K562 (cell line): Measurements from ENCODE around the gene HAUS1. TPM values are rescaled to one million over a fixed set of nuclear protein-coding genes. Genes with fewer than 3 reads are reported as not detected.

Experiments used
- GATAD2A ChIP-seq: fragments of 450-650 bp; IDR thresholded peaks from 2 replicates; pipeline ENCODE4 v1.6.1; 2017
- HMGN3 ChIP-seq: IDR thresholded peaks from 2 replicates; pipeline ENCODE4 v1.6.1; 2011; ENCODE audit warnings: borderline replicate concordance, low read depth, mild to moderate bottlenecking, mixed read lengths, low read length; ENCODE audit not compliant: insufficient read length; ENCODE audit errors: extremely low read depth
- IRF2 ChIP-seq: sonication (generic); formaldehyde crosslinking; IDR thresholded peaks from 2 replicates; pipeline ENCODE4 v1.8.1; 2022; ENCODE audit warnings: mild to moderate bottlenecking, missing genetic modification reagents
- KAT2B ChIP-seq: IDR thresholded peaks from one replicate; pipeline ENCODE4 v1.6.1; 2012; ENCODE audit warnings: low read depth, mild to moderate bottlenecking, control low read depth, inconsistent platforms, low read length, moderate library complexity
- KDM2B ChIP-seq: fragments of 250-450 bp; sonication (Bioruptor Pico); IDR thresholded peaks from 2 replicates; pipeline ENCODE4 v1.8.0; 2021; ENCODE audit warnings: mild to moderate bottlenecking, moderate library complexity
- PHF20 ChIP-seq: fragments of 450-650 bp; IDR thresholded peaks from 2 replicates; pipeline ENCODE4 v1.6.1; 2018; ENCODE audit not compliant: partially characterized antibody
- PML ChIP-seq: IDR thresholded peaks from 2 replicates; pipeline ENCODE4 v1.6.1; 2012; ENCODE audit warnings: low read length, inconsistent platforms
- RAD51 ChIP-seq: fragments of 450-650 bp; IDR thresholded peaks from 2 replicates; pipeline ENCODE4 v1.7.1; 2016; ENCODE audit warnings: low read depth, mild to moderate bottlenecking, borderline replicate concordance
- RBFOX2 ChIP-seq: fragments of 200-400 bp; formaldehyde crosslinking; IDR thresholded peaks from 2 replicates; pipeline ENCODE4 v1.6.1; 2017; ENCODE audit warnings: low read depth, mild to moderate bottlenecking, low read length, moderate library complexity
- RBM14 ChIP-seq: fragments of 200-400 bp; formaldehyde crosslinking; IDR thresholded peaks from 2 replicates; pipeline ENCODE4 v1.6.1; 2018; ENCODE audit warnings: low read depth, mild to moderate bottlenecking, low read length, moderate library complexity, borderline replicate concordance; ENCODE audit not compliant: insufficient read depth
- SMARCC2 ChIP-seq: fragments of 450-650 bp; IDR thresholded peaks from 2 replicates; pipeline ENCODE4 v1.6.1; 2017; ENCODE audit warnings: antibody characterized with exemption, moderate library complexity, mild to moderate bottlenecking, low read depth
- SUPT5H ChIP-seq: fragments of 450-650 bp; IDR thresholded peaks from 2 replicates; pipeline ENCODE4 v1.6.1; 2016
- TEAD1 ChIP-seq, 2 experiments: fragments of 450-650 bp in 1 of 2; sonication (generic) in 1 of 2; formaldehyde crosslinking; IDR thresholded peaks; 2 replicates each; pipeline versions ENCODE4 v1.4.0 to v1.8.0; 2020 to 2022; ENCODE audit warnings: mild to moderate bottlenecking in 2 of 2, missing genetic modification reagents in 1 of 2
- TSC22D4 ChIP-seq: fragments of 450-650 bp; IDR thresholded peaks from 2 replicates; pipeline ENCODE4 v1.6.1; 2016; ENCODE audit warnings: missing genetic modification characterization, missing biosample characterization, control low read depth
- U2AF1 ChIP-seq: fragments of 200-400 bp; formaldehyde crosslinking; optimal IDR thresholded peaks from 2 replicates; pipeline ENCODE3; 2017; ENCODE audit warnings: mild to moderate bottlenecking, low read depth, low read length, moderate library complexity
- ZC3H11A ChIP-seq: IDR thresholded peaks from 2 replicates; pipeline ENCODE4 v1.6.1; 2012; ENCODE audit warnings: low read depth, low read length, improper control_type of control experiment
- ZNF668 ChIP-seq: fragments of 250-450 bp; sonication (Bioruptor Pico); IDR thresholded peaks from 2 replicates; pipeline ENCODE4 v1.8.0; 2022; ENCODE audit warnings: mild to moderate bottlenecking, inconsistent platforms
- ZNF764 ChIP-seq: fragments of 250-450 bp; sonication (Bioruptor Pico); IDR thresholded peaks from 2 replicates; pipeline ENCODE4 v1.4.0; 2020; ENCODE audit warnings: low read depth, mild to moderate bottlenecking, moderate library complexity
- polyA plus RNA-seq, 8 experiments: library from polyadenylated mRNA; depleted of rRNA in 4 of 8; stranded (reverse) in 5 of 8; unstranded in 3 of 8; fragments of >200 nt; fragmentation: Nextera tagmentation in 2 of 8; fragmentation: Illumina TruSeq in 1 of 8; extraction: Ambion mirVana in 2 of 8; extraction: Trizol in 1 of 8; gene quantifications; 2 replicates each; pipeline versions ENCODE4 v1.2.1 to v1.2.3, GENCODE V29; 2011 to 2014; ENCODE audit warnings: inconsistent platforms in 1 of 8, missing spikeins in 1 of 8
- total RNA-seq, 7 experiments: library from RNA; depleted of rRNA in 6 of 7; stranded (reverse); fragments of >200 nt in 6 of 7; fragmentation: Illumina TruSeq in 2 of 7; extraction: Trizol in 2 of 7; gene quantifications; 2 replicates each; pipeline versions ENCODE4 v1.2.1 to v1.2.3, GENCODE V29; 2011 to 2021; ENCODE audit warnings: low replicate concordance in 1 of 7
- TF ChIP-seq, protein P1 (sequence below): sonication (generic); formaldehyde crosslinking; IDR thresholded peaks from 2 replicates; pipeline ENCODE4 v1.8.0; 2022; ENCODE audit warnings: missing genetic modification reagents, mild to moderate bottlenecking, borderline replicate concordance
- TF ChIP-seq, protein P2 (sequence below): fragments of 450-650 bp; IDR thresholded peaks from 2 replicates; pipeline ENCODE4 v1.6.1; 2017; ENCODE audit warnings: antibody characterized with exemption
- TF ChIP-seq, protein P3 (sequence below): fragments of 250-450 bp; sonication (Bioruptor Pico); IDR thresholded peaks from 2 replicates; pipeline ENCODE4 v1.4.0; 2020; ENCODE audit warnings: mild to moderate bottlenecking, moderate library complexity, borderline replicate concordance

Gene HAUS1
- total and polyA plus RNA-seq, 9 of the 15 experiments (the other 6 are each of a cell fraction or from before 2014, with no cell fraction given): 45.6 to 135 (median 76.3) TPM

DNA sequence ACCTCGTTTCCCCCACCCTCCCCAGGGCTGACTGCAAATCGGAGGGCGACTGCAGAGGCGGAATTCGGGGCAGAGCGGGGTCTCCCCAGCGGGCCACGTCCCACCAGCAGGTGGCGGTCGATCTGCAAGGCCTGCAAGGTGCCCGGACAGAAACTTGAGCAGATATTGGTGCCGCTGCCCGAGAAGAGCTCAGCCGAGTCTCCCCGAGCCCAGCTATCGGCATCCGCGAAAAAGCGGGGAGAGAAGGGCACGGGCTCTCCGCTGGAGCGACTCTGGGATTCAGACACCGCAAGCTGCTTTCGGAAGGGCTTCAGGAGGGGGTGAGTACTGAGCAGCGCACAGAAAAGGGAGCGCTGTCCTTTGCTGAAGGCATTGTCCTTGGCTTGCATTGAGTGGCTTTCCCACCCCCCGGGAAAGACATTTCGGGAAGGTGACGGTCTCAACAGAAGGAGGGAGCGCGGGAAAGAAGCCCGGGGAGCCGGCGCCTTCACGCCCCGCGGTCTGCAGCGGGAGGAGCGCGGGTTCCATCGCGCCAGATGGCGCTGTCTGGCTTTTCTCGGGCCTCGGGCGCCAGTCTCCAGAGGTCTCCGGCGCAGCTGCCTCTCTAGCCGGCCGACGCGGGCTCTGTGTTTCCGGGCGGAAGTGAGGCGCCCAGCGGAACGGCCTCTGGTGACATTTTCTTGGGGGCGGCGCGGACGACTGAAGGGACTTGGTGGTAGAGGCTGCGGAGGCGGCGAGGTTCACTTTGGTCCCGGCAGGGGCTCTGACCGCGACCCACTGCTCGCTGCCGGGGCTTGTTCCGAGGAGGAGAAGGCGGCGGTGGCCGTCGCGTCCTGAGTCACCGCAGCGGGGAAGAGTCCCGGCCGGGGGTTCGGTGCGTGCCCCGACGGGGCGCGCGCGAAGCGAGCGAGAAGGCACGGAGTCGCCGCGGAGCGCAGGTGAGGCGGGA is 69.5 kb downstream of the HAUS1 start (continued):
- peak; percentile 74 for TF ChIP-seq SUPT5H
- TF ChIP-seq, protein P1, sequence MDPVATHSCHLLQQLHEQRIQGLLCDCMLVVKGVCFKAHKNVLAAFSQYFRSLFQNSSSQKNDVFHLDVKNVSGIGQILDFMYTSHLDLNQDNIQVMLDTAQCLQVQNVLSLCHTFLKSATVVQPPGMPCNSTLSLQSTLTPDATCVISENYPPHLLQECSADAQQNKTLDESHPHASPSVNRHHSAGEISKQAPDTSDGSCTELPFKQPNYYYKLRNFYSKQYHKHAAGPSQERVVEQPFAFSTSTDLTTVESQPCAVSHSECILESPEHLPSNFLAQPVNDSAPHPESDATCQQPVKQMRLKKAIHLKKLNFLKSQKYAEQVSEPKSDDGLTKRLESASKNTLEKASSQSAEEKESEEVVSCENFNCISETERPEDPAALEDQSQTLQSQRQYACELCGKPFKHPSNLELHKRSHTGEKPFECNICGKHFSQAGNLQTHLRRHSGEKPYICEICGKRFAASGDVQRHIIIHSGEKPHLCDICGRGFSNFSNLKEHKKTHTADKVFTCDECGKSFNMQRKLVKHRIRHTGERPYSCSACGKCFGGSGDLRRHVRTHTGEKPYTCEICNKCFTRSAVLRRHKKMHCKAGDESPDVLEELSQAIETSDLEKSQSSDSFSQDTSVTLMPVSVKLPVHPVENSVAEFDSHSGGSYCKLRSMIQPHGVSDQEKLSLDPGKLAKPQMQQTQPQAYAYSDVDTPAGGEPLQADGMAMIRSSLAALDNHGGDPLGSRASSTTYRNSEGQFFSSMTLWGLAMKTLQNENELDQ (CRISPR knock-in tag): no peak
- no peak for TF ChIP-seq GATAD2A
- peak; percentile 22 for TF ChIP-seq U2AF1
- TF ChIP-seq TEAD1 (CRISPR knock-in tag; IDR thresholded peaks at IDR 0.05): peak in 1 of 2 experiments; percentile 63; a peak in 1 of 4 replicates
- peak; percentile 91 for TF ChIP-seq RBFOX2
- TF ChIP-seq RBM14: no peak
- TF ChIP-seq, protein P2, sequence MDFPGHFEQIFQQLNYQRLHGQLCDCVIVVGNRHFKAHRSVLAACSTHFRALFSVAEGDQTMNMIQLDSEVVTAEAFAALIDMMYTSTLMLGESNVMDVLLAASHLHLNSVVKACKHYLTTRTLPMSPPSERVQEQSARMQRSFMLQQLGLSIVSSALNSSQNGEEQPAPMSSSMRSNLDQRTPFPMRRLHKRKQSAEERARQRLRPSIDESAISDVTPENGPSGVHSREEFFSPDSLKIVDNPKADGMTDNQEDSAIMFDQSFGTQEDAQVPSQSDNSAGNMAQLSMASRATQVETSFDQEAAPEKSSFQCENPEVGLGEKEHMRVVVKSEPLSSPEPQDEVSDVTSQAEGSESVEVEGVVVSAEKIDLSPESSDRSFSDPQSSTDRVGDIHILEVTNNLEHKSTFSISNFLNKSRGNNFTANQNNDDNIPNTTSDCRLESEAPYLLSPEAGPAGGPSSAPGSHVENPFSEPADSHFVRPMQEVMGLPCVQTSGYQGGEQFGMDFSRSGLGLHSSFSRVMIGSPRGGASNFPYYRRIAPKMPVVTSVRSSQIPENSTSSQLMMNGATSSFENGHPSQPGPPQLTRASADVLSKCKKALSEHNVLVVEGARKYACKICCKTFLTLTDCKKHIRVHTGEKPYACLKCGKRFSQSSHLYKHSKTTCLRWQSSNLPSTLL: no peak
- TF ChIP-seq KDM2B (CRISPR knock-in tag): no peak
- no peak for TF ChIP-seq IRF2 (CRISPR knock-in tag)
- no peak for TF ChIP-seq SMARCC2
- TF ChIP-seq, protein P3, sequence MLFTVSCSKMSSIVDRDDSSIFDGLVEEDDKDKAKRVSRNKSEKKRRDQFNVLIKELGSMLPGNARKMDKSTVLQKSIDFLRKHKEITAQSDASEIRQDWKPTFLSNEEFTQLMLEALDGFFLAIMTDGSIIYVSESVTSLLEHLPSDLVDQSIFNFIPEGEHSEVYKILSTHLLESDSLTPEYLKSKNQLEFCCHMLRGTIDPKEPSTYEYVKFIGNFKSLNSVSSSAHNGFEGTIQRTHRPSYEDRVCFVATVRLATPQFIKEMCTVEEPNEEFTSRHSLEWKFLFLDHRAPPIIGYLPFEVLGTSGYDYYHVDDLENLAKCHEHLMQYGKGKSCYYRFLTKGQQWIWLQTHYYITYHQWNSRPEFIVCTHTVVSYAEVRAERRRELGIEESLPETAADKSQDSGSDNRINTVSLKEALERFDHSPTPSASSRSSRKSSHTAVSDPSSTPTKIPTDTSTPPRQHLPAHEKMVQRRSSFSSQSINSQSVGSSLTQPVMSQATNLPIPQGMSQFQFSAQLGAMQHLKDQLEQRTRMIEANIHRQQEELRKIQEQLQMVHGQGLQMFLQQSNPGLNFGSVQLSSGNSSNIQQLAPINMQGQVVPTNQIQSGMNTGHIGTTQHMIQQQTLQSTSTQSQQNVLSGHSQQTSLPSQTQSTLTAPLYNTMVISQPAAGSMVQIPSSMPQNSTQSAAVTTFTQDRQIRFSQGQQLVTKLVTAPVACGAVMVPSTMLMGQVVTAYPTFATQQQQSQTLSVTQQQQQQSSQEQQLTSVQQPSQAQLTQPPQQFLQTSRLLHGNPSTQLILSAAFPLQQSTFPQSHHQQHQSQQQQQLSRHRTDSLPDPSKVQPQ (CRISPR knock-in tag): no peak
- TF ChIP-seq TSC22D4: no peak
- TF ChIP-seq ZC3H11A: 0 out of 2 replicates have a peak, but pooled peaks have one; percentile 20
- no peak for TF ChIP-seq ZNF668
- no peak for TF ChIP-seq PML
- TF ChIP-seq KAT2B: no peak
- TF ChIP-seq PHF20: peak; percentile 57
- TF ChIP-seq RAD51: no peak
- no peak for TF ChIP-seq ZNF764 (CRISPR knock-in tag)
- TF ChIP-seq HMGN3: no peak
